Posterior cingulate gyrus (tissue), 11 donors: Measurements from ENCODE around the gene TTR.

Experiments used
- DNase-seq, 10 donors: peaks; one replicate each; pipeline versions ENCODE4 v3.0.0 to v3.0.0-alpha.2; 2020 to 2021; ENCODE audit warnings: mixed read lengths in 3 of 10
- intact Hi-C: fragments of 100-400 bp; cut with DNase I; formaldehyde crosslinking; loops from one replicate; pipeline ENCODE4 v1.15.1; 2023

The TTR gene

DNA sequence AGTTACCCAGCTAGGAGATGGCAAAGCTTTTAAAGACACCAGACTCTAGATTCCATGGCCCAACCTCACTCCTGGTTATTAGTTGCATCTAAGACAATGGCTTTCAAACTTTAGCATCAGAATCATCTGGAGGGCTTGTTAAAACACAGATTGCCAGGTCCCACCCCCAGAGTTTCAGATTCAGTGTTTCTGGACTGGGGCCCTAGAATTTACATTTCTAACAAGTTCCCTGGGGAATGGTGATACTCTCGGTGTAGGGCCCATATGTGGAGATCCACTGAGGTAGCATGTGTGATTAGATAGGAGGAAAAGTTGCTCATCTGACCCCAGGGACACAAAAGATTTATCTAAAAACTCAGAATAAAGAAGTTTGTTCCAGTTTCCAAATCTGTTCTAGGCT, 14.5 kb upstream of the TTR start:
- intact Hi-C loops: no loop called here

DNA sequence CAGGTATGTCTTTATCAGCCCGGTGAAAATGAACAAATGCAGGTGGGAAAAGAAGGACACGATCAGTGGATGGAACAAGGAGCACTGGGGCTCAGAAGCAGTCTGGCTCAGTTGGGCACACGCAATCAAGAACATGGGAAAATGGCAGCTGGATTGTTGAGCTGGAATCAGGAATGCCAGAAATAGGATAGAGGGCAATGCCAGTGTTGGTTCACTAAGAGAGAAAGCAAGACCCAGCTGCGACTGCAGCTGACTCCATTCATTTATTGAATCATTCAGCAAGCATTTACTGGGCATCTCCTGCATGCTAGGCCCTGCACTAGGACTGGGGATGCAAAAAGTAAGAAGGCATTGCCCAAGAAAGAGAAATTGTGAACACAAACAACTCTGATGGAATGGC, 13.6 kb upstream of the TTR start:
- intact Hi-C loops: no loop called here
- peak in 1 of 10 donors; percentile 7 for DNase-seq

More for the DNA sequence above, 14.5 kb upstream of the TTR start:
- DNase-seq: no peak

- intact Hi-C loops: no loop called here
- DNase-seq: no peak
Measured at GRCh38 chr18:31579375-31579774, 12.3 kb upstream of the TTR start.

DNA sequence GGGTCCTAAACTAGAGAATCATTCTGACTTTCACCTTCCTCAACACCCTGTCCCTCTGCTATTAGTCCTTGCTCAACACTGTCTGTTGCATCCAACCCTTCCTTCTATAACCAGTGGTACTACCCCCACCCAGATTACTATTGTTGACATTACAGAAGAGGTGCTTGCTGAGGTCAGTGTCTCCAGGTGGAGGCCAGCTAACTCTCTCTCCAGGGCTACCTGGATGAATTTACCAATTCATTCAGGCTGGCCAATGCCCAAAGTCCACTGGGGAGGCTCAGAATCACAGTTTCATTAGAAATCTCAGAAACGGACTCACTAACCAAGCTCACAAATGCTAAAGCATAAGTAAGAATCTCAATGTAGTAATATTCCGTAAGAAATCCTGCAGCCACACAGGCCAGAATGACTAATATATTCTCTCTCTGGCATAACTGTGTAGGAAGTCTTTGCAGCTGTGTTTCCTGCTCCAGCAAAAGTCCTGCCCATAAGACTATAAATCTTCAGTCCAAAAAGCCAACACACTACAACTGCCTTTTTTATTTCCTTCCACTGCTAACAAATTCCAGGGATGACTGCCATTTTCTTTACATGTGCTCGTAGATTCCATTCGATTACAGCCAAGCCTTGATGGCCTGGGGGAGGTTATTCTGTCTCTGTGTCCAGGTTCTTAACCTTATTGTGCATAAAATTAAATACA, 10.0 kb upstream of the TTR start:
- no peak for DNase-seq
- intact Hi-C loops: no loop called here

- DNase-seq: no peak
- intact Hi-C loops: no loop called here
Measured at GRCh38 chr18:31583185-31583854, 8.4 kb upstream of the TTR start.

- intact Hi-C loops: no loop called here
- DNase-seq: no peak
Measured at GRCh38 chr18:31585991-31586390, 5.7 kb upstream of the TTR start.

DNA sequence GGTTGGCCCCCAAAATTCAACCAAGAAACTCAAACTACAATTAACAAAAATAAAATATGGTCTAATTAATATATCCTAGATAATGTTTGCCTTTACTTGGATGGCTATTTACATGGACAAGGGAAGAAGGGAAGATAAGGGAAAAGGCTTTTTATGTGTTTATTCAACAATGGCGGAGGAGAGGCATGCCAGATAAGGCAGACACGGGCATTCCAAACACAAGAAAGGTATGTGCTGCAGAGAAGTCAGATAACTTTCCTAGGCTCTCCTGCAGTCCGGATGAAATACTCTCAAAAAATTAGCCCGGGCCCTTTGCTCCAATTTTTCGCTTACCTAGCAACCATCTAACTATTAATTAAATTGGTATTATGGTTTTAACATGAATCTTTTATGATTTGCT, 5.1 kb upstream of the TTR start:
- intact Hi-C loops: no loop called here

GRCh38 chr18:31587529-31587928, 4.1 kb upstream of the TTR start:
- no peak for DNase-seq
- intact Hi-C loops: no loop called here

More for the DNA sequence above, 5.1 kb upstream of the TTR start:
- DNase-seq: no peak

DNA sequence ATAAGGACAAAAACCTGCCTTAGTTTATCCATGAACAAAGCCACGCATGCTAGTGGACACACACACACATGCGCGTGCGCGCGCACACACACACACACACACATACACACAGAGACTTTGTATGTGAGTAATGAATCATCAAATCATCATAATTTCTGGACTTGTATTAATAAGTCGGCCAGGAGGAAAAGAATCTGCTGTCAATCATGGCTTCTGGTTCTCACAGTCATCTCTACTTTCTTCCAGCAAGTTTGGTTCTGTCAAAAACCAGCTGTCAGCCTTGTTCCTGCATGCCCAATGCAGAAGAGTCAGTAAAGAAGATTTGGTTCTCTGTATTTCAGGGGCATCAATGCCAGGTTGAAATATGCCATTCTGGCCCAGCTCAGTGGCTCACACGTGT, 1.1 kb upstream of the TTR start:
- intact Hi-C loops: no loop called here
- DNase-seq: no peak

DNA sequence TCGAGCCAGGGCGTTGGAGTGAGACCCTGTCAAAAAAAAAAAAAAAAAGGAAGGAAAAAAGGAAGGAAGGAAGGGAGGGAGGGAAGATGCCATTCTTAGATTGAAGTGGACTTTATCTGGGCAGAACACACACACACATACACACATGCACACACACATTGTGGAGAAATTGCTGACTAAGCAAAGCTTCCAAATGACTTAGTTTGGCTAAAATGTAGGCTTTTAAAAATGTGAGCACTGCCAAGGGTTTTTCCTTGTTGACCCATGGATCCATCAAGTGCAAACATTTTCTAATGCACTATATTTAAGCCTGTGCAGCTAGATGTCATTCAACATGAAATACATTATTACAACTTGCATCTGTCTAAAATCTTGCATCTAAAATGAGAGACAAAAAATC, 564 bp upstream of the TTR start:
- intact Hi-C loops: no loop called here
- no peak for DNase-seq

DNA sequence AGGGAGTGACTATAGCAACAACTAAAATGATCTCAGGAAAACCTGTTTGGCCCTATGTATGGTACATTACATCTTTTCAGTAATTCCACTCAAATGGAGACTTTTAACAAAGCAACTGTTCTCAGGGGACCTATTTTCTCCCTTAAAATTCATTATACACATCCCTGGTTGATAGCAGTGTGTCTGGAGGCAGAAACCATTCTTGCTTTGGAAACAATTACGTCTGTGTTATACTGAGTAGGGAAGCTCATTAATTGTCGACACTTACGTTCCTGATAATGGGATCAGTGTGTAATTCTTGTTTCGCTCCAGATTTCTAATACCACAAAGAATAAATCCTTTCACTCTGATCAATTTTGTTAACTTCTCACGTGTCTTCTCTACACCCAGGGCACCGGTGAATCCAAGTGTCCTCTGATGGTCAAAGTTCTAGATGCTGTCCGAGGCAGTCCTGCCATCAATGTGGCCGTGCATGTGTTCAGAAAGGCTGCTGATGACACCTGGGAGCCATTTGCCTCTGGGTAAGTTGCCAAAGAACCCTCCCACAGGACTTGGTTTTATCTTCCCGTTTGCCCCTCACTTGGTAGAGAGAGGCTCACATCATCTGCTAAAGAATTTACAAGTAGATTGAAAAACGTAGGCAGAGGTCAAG, 955 bp downstream of the TTR start:
- intact Hi-C loops: no loop called here
- no peak for DNase-seq

- no peak for DNase-seq
- intact Hi-C loops: no loop called here
Measured at GRCh38 chr18:31595121-31595771, 3.6 kb downstream of the TTR start.

- no peak for DNase-seq
- intact Hi-C loops: no loop called here
Measured at GRCh38 chr18:31596081-31596872, 4.6 kb downstream of the TTR start.

DNA sequence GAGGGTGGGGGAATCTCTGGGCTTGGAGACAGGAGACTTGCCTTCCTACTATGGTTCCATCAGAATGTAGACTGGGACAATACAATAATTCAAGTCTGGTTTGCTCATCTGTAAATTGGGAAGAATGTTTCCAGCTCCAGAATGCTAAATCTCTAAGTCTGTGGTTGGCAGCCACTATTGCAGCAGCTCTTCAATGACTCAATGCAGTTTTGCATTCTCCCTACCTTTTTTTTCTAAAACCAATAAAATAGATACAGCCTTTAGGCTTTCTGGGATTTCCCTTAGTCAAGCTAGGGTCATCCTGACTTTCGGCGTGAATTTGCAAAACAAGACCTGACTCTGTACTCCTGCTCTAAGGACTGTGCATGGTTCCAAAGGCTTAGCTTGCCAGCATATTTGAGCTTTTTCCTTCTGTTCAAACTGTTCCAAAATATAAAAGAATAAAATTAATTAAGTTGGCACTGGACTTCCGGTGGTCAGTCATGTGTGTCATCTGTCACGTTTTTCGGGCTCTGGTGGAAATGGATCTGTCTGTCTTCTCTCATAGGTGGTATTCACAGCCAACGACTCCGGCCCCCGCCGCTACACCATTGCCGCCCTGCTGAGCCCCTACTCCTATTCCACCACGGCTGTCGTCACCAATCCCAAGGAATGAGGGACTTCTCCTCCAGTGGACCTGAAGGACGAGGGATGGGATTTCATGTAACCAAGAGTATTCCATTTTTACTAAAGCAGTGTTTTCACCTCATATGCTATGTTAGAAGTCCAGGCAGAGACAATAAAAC, 6.5 kb downstream of the TTR start:
- intact Hi-C loops: no loop called here
- DNase-seq: no peak

DNA sequence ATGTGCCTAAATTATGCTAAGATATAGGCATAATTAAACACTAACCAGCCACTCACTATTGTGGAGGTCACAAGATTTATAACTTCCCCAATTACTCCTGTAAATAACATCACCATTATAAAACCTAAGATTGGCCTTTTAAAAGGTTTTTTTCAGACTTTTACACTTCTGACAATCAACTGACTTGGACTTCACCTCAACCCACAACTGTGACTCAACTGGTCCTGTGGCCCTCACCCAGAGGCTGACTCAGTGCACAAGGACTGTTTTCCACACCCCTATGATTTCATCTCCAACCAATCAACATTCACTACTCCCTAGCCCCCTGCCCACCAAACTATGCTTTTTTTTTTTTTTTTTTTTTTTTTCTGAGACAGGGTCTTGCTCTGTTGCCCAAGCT, 11.6 kb downstream of the TTR start:
- intact Hi-C loops: no loop called here
- DNase-seq: no peak

- intact Hi-C loops: no loop called here
- DNase-seq: no peak
Measured at GRCh38 chr18:31606265-31606664, 14.6 kb downstream of the TTR start.

GRCh38 chr18:31607384-31607783, 15.7 kb downstream of the TTR start:
- no peak for DNase-seq
- intact Hi-C loops: no loop called here

DNA sequence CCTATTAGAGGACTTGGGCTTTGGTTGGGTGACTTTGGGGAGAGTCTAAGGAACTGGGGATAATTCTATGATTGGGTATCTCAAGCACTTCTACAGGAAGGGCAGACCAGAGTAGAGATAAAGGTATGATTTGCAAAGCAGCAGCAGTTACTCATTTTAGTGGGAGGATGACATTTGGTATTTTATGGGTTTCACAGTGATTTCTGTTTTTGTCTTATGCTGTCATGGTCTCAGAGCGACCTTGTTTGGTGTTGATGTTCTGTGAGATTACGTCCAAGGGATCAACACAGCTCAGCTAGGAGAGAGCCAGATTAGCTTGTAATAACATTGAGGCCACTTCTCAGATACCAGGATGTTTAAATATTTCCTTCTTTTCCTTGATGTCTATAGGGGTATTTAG, 18.2 kb downstream of the TTR start:
- no peak for DNase-seq
- intact Hi-C loops: no loop called here

GRCh38 chr18:31610286-31611205, 18.9 kb downstream of the TTR start:
- intact Hi-C loops: no loop called here

More at GRCh38 chr18:31610286-31611205, 18.9 kb downstream of the TTR start:
- DNase-seq: no peak
